HG02970 (cell line): ENCODE results near the gene STX8.

Source experiments
- ATAC-seq: cut with Tn5 transposase; IDR thresholded peaks from one replicate; pipeline ENCODE4 v1.9.1; 2021; ENCODE audit warnings: mild to moderate bottlenecking, moderate library complexity, moderate number of reproducible peaks; ENCODE audit not compliant: unreplicated experiment, low FRiP score

Gene STX8

DNA sequence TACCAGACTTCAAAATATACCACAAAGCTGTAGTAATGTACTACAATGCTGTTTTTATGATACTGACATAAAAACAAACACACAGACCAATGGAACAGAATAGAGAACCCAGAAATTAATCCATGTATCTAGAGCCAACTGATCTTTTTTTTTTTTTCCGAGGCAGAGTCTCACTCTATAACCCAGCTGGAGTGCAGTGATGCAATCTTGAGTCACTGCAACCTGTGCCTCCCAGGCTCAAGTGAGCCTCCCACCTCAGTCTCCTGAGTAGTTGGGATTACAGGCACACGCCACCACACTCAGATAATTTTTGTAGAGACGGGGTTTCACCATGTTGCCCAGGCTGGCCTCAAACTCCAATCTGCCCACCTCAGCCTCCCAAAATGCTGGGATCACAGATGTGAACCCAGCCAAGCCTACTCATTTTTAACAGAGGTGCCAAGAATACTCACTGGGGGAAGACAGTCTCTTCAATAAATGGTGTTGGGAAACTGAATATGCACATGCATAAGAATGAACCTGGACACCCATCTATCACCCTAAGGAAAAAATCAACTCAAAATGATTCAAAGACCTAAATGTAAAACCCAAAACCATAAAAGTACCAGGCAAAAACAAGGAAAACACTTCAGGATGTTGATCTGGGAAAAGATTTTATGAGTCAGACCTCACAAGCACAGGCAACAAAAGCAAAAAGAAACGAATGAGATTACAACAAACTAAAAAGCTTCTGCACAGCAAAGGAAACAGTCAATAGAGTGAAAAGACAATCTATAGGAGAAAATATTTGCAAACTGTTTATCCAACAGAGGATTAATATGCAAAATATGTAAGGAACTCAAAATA is 63.1 kb downstream of the STX8 start:
- ATAC-seq, result no peak

DNA sequence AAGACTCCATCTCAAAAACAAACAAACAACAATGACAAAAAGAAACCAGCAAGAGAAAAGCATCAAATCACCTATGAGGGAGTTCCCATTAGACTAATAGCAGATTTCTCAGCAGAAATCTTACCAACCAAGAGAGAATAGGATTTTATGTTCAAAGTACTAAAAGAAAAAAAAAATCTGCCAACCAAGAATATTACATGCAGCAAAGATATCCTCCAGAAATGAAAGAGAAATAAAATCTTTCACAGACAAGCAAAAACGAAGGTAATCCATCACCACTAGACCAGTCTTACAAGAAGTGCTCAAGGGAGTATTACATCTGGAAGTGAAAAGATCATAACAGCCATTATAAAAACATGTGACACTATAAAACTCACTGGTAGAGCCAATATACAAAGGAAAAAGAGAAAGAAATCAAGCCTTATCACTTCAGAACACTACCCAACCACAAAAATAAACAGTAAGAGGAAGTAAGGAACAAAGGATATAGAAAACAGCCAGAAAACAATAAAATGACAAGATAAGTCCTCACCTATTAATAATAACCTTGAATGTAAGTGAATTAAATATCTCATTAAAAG is 66.3 kb downstream of the STX8 start:
- no peak for ATAC-seq

DNA sequence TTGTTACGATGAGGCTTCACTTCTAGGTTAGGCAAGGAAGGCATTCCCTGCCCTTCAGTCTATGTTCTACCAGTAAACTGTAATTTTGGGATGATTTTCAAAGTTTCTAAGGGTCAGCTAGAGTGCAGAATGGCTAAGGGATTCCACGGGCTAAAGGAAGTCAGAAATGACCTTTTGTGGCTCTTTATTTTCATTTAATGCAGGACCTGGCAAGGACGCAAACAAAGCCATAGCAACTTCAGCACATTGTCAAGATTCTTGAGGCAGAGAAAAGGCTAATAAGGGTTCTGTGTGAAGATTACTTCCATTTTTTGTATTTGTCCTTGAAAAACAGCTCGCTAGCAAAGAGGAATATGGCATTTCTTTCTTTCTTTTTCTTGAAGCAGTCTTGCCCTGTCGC is 76.6 kb downstream of the STX8 start:
- no peak for ATAC-seq

DNA sequence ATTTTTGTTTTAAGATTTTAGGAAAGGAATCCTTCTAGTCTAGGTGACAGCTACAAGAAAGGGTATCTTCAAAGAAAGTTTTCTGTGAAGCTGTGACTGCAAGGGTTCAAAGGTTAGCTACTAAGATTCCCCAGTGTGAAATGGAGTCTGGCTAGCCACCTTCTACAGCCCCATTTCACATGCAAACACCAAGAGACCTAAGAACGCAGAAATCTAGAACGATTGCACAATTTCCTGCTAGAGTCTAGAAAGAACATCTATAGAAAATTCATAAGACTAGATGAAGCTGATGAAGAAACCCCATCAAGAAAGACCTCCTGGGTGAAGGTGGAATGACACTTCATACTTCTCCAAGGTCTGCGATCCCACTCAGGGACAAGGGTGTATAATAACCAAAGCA is 77.1 kb downstream of the STX8 start:
- ATAC-seq, result no peak

DNA sequence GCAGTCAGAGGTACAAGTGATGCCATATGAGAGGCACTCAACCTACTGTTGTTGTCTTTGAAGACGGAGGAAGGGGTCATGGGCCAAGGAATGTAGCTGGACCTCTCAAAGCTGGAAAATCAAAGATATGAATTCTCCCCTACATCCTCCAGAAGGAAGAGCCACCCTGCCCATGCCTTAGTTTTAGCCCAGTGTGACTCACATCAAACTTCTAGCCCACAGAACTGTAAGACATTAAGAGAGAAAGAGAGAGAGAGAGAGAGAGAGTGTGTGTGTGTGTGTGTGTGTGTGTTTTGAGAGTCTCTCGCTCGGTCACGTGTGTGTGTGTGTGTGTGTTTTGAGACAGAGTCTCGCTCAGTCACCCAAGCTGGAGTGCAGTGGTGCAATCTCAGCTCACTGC is 87.1 kb downstream of the STX8 start:
- ATAC-seq, result no peak

DNA sequence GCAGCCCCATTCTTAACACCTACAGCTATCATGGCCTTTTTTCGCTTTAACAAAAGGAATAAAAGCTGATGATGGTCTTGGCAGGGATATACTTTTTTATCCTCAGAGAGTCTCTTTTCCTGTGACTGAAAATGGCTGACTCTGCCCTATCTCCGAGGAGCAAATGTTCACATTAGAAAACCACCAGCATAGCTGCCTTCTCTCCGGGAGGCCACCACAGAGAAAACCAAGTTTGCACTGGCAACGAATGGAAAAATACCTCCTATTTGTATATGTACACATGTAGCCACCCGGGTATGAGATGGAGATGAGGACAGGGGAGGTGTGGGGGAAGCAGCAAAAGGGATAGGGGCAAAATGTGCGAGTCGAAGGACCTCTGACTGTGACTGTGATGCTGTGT is 88.2 kb downstream of the STX8 start:
- no peak for ATAC-seq

DNA sequence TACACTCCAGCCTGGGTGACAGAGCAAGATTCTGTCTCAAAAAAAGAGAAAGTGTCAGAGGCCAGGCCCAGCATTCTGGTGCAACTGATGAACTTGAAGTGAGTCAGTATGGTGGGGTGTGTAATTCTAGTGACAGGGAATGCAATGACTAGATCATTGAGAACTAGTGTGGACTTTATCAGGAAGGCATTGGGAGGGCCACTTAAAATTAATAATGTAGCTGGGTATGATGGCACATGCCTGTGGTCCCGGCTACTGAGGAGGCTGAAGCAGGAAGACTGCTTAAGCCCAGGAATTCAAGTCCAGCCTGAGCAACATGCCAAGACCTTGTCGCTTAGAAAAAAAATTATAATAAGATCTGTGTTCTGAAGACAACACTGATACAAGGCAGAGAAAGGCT is 90.8 kb downstream of the STX8 start:
- ATAC-seq, result no peak

DNA sequence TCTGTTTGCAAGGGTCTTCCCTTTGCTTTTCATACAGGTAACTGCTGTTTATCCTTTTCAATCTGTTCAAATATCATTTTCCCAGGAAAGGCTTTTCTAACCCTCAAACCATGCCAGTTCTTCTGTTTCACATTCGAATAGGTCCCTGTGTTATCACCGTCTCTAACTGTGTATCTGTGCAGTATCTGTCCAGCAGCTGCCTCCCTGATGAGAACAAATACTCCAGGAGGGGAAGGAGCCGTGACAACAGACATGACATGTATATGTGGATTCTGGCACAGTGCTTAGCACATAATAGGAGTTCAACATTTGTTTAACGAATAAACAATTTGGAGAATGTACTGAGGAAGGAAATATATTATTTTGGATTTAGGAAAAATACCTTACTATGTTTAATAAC is 95.7 kb downstream of the STX8 start:
- no peak for ATAC-seq

DNA sequence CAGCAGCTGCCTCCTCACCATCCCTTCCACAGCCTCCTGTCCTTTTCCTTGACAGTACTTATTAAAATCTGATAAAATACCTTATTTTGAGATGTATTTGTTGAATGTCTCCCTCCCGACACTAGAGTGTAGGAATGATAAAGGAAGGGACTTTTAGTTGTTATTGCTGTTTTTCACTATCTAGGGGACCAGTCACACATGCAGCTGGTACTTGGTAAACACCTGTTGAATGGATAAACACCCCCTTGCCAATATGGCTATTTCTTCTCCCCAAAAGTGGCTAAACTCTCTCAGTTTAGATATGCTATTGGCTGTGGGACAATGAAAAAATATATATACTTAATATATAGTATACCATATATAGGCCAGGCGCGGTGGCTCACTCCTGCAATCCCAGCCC is 96.7 kb downstream of the STX8 start:
- ATAC-seq, result no peak

DNA sequence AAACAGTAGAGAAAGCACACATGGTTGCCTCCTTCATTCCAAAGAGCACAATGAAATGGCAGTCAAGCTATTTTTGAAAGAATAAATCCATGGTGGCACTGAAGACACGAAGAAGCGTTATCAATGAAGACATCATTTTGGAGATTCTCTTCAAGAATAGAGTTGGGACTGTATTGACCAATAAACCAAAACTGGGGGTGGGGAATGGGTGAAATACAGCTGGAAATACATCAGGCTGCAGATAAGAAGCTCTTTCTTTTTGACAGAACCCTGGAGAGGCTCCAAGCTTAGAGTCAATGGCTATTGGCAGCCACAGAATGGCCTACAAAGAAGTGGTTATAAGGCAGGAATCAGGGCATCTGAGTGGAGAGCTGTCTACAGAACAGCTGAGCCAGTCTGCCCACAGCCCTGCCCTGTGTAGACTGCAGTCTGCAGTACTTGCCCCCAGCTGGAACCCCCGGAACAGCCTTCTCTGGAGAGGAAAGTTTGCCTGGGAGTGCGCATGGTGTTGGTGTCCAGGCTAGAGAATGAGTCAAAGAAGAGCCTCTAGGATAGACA is 100.4 kb downstream of the STX8 start:
- ATAC-seq, result no peak

DNA sequence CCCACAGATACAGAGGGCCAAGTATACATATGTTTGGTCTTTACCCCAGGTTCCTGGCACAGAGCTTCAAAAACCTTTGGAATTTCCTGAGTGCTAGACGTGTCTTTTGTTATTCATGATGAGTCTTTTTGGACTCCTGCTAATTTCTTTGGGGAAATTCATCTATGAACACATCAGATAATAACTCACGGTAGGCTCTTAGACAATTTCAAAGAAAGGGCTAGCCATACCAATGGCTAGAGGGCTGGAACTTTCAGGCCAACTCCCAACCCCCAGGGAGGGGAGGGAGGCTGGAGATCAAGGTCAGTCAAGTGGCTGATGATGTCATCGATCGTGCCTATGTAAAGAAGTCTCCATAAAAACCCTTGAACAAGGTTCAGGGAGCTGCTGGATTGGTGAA is 101.9 kb downstream of the STX8 start:
- no peak for ATAC-seq

DNA sequence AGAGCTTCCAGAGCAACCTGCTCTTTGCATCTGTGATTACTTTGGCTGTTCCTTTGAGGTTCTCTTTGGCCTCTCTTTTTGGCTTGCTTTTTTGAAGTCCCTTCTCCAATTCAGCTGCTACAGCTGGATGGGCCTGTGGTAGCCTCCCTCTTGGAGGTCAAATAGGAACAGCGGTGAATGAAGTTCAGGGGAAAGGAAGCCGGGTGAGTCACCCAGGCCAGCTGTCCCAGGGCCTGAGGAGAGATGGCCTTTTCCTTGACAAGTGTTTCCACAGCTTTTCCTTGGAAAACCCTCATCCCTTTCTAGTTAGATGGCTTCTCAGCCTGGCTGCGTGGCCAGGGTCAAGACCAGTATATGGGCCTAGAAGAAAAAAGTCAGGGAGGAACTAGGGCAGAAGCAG is 103.1 kb downstream of the STX8 start:
- ATAC-seq, result no peak

DNA sequence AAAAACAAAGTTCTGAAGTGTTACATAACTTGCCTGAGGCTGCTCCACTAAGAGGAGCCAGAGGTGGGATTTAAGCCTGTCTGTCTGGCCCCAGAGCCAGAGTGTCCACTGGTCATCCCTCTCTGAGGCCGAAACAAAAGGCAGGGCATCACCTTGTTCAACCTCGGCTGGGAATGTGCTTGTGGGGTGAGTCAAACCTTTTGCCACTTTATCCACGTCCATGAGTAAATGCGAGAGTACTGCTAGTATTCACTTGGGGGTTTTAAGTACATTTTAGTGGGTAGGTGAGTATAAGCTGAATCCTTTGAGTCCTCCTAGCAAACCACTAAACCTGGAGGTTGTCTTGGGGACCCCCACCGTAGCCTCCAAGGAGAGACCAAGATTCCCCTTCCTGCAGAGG is 103.5 kb downstream of the STX8 start:
- no peak for ATAC-seq

DNA sequence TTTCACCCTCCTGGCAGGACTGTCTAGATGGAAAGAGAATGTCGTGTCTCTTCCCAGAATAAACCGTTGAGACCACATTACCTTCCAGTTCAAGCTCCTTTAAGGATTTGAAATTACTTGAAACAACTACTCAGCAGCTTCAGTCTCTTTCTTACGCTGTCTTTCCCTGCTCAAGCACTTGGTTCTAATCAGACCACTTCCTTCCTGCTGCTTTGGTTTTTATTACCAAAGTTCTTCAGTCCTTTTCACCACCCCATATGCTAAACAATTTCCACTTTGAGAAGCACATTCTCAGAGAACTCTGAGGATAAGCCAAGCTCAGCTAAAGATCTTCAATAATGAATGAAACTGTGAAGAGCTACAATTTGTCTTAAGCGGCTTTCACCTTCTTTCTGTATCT is 105.4 kb downstream of the STX8 start:
- ATAC-seq, result no peak

DNA sequence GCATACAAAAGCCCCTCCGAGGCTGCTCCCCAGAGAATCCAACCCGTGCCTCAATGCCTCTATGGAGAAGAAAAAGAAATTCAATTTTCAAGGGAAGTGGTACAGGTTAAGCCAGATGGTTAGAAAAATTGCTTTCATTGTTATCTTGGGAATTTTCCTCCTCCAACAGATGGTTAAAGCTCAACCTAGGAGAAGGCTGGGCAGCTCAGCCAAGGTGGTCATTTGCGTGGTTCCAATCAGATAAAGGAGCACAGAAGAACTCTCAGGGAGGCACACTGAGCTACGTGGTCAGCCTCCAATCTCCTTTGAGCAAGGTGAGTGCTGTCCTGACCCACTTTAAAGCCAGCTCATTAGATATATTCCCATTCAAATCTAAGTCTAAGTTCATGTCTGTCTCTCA is 106.7 kb downstream of the STX8 start:
- no peak for ATAC-seq

DNA sequence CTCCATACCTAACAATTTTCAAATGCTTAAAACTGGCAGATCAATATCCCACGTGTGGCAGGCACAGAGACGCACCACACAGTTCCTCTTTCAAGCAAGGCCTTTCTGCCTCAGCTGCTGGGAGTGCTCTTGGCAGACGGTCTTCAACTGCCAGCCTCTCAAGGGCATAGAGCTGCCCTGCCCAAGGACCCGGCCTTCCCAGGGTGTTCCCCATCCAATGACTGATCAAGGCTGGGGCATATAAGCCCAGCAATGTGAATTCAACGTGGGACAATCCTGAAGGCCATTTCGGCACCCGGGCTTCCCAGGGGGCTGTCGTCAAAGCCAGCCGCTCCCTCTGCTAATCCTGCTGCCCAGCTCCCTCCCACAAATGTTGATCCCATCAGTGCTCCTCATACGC is 107.1 kb downstream of the STX8 start:
- no peak for ATAC-seq

DNA sequence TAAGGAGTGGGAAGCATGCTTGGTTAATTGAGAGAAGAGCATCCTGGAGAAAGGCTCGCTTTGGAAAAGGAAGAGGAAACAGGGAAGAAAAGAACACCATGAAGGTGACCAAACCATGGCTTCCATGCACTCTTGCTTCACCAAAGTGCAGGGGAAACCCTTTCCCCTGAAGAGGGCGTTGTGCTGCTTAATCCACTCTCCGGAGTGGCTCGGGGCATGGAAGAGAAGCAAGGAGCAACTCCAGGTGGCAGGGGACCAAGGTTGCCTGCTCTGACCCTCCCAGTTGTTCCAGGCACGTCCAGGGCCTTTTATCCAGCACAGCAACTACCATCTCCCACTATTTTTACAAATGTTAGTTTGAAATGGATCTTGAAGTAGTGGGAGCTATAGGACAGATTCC is 108.1 kb downstream of the STX8 start:
- no peak for ATAC-seq

DNA sequence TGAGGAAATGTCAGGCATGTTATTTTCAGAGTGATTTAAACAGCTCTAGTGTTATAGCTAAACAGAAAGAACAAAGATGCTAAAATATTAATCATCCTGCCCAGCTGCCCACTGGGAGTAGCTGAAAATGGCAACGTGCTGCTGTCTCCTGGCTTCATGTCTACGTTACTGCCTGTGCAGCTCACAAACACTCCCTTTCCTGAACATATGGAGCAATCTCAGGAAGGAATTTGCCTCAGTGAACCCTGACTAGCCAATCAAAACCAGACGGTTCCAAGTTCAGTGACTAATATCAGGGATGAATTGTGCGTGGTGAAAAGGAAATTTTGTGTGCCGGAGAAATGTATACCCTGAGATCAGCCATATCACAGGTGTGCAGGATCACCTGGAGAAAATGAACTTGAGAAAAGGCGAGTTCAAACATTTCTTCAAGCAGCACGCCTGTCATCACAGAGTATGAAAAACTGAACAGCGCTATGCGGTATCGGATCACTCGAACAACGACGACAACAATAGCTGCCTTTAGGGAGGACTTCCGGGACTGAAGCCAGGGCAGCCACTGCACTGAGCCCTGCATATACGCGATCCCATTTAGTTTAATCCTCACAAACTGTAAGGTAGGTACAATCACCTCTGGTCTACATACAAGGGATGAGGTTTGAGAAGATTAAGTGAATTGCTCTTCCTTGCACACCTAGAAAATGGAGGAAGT is 110.3 kb downstream of the STX8 start:
- ATAC-seq, result no peak

DNA sequence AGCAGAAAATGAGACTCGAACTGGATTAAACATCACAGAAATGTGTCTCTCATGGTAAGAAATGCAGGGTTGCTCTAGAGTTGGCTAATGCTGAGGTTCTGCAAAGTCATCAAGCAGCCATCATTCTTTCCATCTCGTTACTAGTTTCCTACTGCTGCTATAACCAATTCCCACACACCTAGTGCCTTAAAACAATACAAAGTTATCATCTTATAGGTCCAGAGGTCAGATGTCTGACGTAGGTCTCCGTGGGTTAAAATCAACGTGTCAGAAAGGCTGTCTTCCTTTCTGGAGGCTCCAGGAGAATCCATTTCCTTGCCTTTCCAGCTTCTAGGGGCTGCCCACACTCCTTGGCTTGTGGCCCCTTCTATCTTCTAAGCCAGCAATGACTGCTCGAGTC is 118.6 kb downstream of the STX8 start:
- no peak for ATAC-seq

DNA sequence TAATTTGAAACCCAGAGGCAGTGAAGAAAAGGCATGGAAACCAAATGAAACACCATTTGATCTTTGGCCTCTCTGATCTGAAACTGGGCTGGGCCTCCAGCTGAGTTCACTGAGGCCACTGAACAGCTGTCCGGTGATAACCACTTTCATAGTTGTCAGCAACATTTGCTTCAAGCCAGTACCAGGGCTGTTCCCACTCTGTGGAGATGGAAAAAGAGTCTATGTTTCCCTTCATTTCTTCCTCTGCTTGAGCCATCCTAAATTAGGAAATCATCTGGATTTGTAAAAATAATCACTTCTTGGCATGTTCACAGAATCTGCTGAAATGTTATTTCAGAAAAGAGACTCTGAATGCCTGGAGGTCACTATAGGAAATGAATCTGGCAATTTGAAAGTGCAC is 119.3 kb downstream of the STX8 start:
- no peak for ATAC-seq

DNA sequence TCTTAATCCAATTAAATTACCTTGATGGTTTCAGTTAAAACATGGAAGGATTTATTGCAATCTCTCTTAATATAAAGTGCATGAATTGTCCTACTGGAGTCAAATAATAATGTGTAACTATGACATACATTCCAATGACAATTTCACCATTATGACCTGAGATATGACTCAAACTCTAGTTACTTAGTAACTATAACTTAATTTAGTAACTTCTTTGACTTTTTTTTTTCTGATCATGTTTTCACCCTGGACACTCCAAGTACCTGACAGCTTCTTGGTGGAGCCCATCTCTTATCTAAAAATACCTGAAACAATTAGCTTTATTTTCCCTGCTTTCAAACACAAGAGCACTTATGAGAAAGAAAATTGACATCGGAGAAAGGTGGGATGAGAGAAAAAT is 123.7 kb downstream of the STX8 start:
- ATAC-seq, result no peak
